Hepatocyte (in vitro differentiated cells): ENCODE measurements around the gene WNT1. TPM values are rescaled to one million over a fixed set of nuclear protein-coding genes. Genes with fewer than 3 reads are reported as not detected.

Source experiments
- DNase-seq: peaks from one replicate; pipeline ENCODE4 v3.0.0-alpha.2; 2016; ENCODE audit warnings: low spot score
- H2AFZ ChIP-seq: fragments of 200-600 bp; sonication (generic); 2 replicates; pipeline ENCODE4 v1.6.0; 2016; ENCODE audit warnings: antibody characterized with exemption, mild to moderate bottlenecking
- H3K27ac ChIP-seq: fragments of 200-600 bp; sonication (generic); 2 replicates; pipeline ENCODE4 v1.5.1; 2016; ENCODE audit warnings: mild to moderate bottlenecking
- H3K27me3 ChIP-seq: fragments of 200-600 bp; sonication (generic); 2 replicates; pipeline ENCODE4 v1.6.1; 2016
- H3K36me3 ChIP-seq: fragments of 200-600 bp; sonication (generic); replicated peaks from 2 replicates; pipeline ENCODE4 v1.5.1; 2016; ENCODE audit warnings: low read depth; ENCODE audit not compliant: insufficient read depth
- H3K4me1 ChIP-seq: fragments of 200-600 bp; sonication (generic); 2 replicates; pipeline ENCODE4 v1.5.1; 2016; ENCODE audit warnings: mild to moderate bottlenecking, moderate library complexity; ENCODE audit not compliant: insufficient read depth
- H3K4me2 ChIP-seq: fragments of 200-600 bp; sonication (generic); 2 replicates; pipeline ENCODE4 v1.6.0; 2016
- H3K4me3 ChIP-seq: fragments of 200-600 bp; sonication (generic); 2 replicates; pipeline ENCODE4 v1.5.1; 2016; ENCODE audit warnings: mild to moderate bottlenecking
- H3K79me2 ChIP-seq: fragments of 200-600 bp; sonication (generic); 2 replicates; pipeline ENCODE4 v1.6.0; 2017; ENCODE audit warnings: mild to moderate bottlenecking
- H3K9me2 ChIP-seq: fragments of 200-600 bp; sonication (generic); replicated peaks from 2 replicates; pipeline ENCODE4 v1.6.0; 2017; ENCODE audit warnings: mild to moderate bottlenecking; ENCODE audit not compliant: insufficient read depth
- H3K9me3 ChIP-seq: fragments of 200-600 bp; sonication (generic); 2 replicates; pipeline ENCODE4 v1.5.1; 2016; ENCODE audit warnings: low read depth, mild to moderate bottlenecking
- H4K20me1 ChIP-seq: fragments of 200-600 bp; sonication (generic); 2 replicates; pipeline ENCODE4 v1.6.0; 2016; ENCODE audit warnings: mild to moderate bottlenecking; ENCODE audit not compliant: insufficient read depth, poor library complexity, severe bottlenecking
- CTCF ChIP-seq: fragments of 200-600 bp; sonication (generic); IDR thresholded peaks from 2 replicates; pipeline ENCODE4 v1.5.1; 2016; ENCODE audit warnings: antibody characterized with exemption, mild to moderate bottlenecking; ENCODE audit not compliant: poor library complexity
- EZH2 ChIP-seq: fragments of 200-600 bp; sonication (generic); IDR thresholded peaks from 2 replicates; pipeline ENCODE4 v1.6.1; 2016; ENCODE audit warnings: antibody characterized with exemption, mild to moderate bottlenecking, borderline replicate concordance
- EZH2phosphoT487 ChIP-seq: fragments of 200-600 bp; sonication (generic); IDR thresholded peaks from one replicate; pipeline ENCODE4 v1.6.1; 2018; ENCODE audit warnings: antibody characterized with exemption, mild to moderate bottlenecking, low read depth, moderate library complexity; ENCODE audit not compliant: unreplicated experiment, severe bottlenecking
- WGBS: methylation state at CpG from one replicate; pipeline ENCODE4 v1.1.6; 2016; ENCODE audit warnings: low lambda C conversion rate; ENCODE audit errors: missing lambda C conversion rate; 5-methylcytosine and 5-hydroxymethylcytosine counted together
- polyA plus RNA-seq: library from polyadenylated mRNA; unstranded; fragments of >200 nt; fragmentation: Nextera tagmentation; extraction: Ambion mirVana; gene quantifications from 2 replicates; pipeline ENCODE4 v1.2.1, GENCODE V29; 2016
- total RNA-seq: library from RNA; depleted of rRNA; stranded (reverse); fragments of >200 nt; gene quantifications from 2 replicates; pipeline ENCODE4 v1.2.3, GENCODE V29; 2014

WNT1 gene
- total and polyA plus RNA-seq, 2 experiments from 2014 or later, result not detected

- H3K27ac ChIP-seq, result no peak overlapping the region
- peaks cover 88% of the 10 kb centered on the region for H3K79me2 ChIP-seq
- no peaks in the 10 kb centered on the region for H3K9me3 ChIP-seq
- H3K9me2 ChIP-seq, result no peaks in the 10 kb centered on the region
- no peaks in the 10 kb centered on the region for H3K4me1 ChIP-seq
- TF ChIP-seq EZH2phosphoT487 (no peak), CTCF (no peak), EZH2 (no peak)
- H3K4me2 ChIP-seq, result no peak overlapping the region
- no peak overlapping the region for H3K4me3 ChIP-seq
- no peaks in the 10 kb centered on the region for H3K36me3 ChIP-seq
- DNase-seq, result no peak
- no peaks in the 10 kb centered on the region for H3K27me3 ChIP-seq
- peaks cover 72% of the 10 kb centered on the region for H4K20me1 ChIP-seq
- H2AFZ ChIP-seq, result no peak overlapping the region
Measured at GRCh38 chr12:48946205-48946604, 31.9 kb upstream of the WNT1 start.

- H2AFZ ChIP-seq, result no peak overlapping the region
- no peak for DNase-seq
- no peak for TF ChIP-seq CTCF
- TF ChIP-seq EZH2phosphoT487, result no peak
- TF ChIP-seq EZH2, result no peak
- H4K20me1 ChIP-seq, result peaks cover 74% of the 10 kb centered on the region
- peaks cover 91% of the 10 kb centered on the region for H3K79me2 ChIP-seq
- peak overlapping the region; percentile 18 for H3K27ac ChIP-seq
- H3K4me3 ChIP-seq, result no peak overlapping the region
- no peaks in the 10 kb centered on the region for H3K9me3 ChIP-seq
- no peaks in the 10 kb centered on the region for H3K4me1 ChIP-seq
- no peaks in the 10 kb centered on the region for H3K36me3 ChIP-seq
- no peak overlapping the region for H3K4me2 ChIP-seq
- no peaks in the 10 kb centered on the region for H3K27me3 ChIP-seq
- no peaks in the 10 kb centered on the region for H3K9me2 ChIP-seq
- 86% methylated on average over 6 of the region's 6 CpGs for WGBS
Measured at GRCh38 chr12:48946943-48947342, 31.2 kb upstream of the WNT1 start.

GRCh38 chr12:48947727-48948126, 30.4 kb upstream of the WNT1 start:
- Histone ChIP-seq H3K9me2 (no peaks in the 10 kb centered on the region), H3K27me3 (no peaks in the 10 kb centered on the region), H3K27ac (no peak overlapping the region), H3K4me3 (no peak overlapping the region), H3K9me3 (no peaks in the 10 kb centered on the region), H4K20me1 (peaks cover 75% of the 10 kb centered on the region), H2AFZ (no peak overlapping the region), H3K36me3 (no peaks in the 10 kb centered on the region), H3K4me1 (no peaks in the 10 kb centered on the region), H3K4me2 (no peak overlapping the region), H3K79me2 (peaks cover 94% of the 10 kb centered on the region)
- TF ChIP-seq EZH2, result no peak
- no peak for TF ChIP-seq CTCF
- no peak for TF ChIP-seq EZH2phosphoT487
- WGBS, result 89% methylated on average over 3 of the region's 3 CpGs
- DNase-seq, result no peak

GRCh38 chr12:48952691-48953090, 25.4 kb upstream of the WNT1 start:
- no peak for TF ChIP-seq EZH2phosphoT487
- no peak for TF ChIP-seq CTCF
- no peak for DNase-seq
- Histone ChIP-seq H2AFZ (no peak overlapping the region), H3K4me3 (no peak overlapping the region), H3K36me3 (no peaks in the 10 kb centered on the region), H3K9me2 (no peaks in the 10 kb centered on the region), H3K27me3 (no peaks in the 10 kb centered on the region), H3K79me2 (peaks cover 83% of the 10 kb centered on the region), H3K4me1 (peaks cover 9% of the 10 kb centered on the region), H3K4me2 (no peak overlapping the region), H4K20me1 (peaks cover 65% of the 10 kb centered on the region), H3K9me3 (no peaks in the 10 kb centered on the region), H3K27ac (no peak overlapping the region)
- 92% methylated on average over 4 of the region's 4 CpGs for WGBS
